HEK293T (cell line): ENCODE data around the gene CTSK.

Source experiments
- ARNT ChIP-seq: fragments of 450-650 bp; IDR thresholded peaks from 2 replicates; pipeline ENCODE4 v1.6.1; 2017; ENCODE audit warnings: mild to moderate bottlenecking
- BHLHE40 ChIP-seq: fragments of 450-650 bp; IDR thresholded peaks from 2 replicates; pipeline ENCODE4 v1.6.1; 2016; ENCODE audit warnings: mild to moderate bottlenecking, moderate library complexity, borderline replicate concordance
- FOXK2 ChIP-seq: fragments of 450-650 bp; IDR thresholded peaks from 2 replicates; pipeline ENCODE4 v1.6.1; 2016; ENCODE audit warnings: mild to moderate bottlenecking
- FOXM1 ChIP-seq: fragments of 450-650 bp; IDR thresholded peaks from 2 replicates; pipeline ENCODE4 v1.6.1; 2017; ENCODE audit warnings: mild to moderate bottlenecking, borderline replicate concordance
- LEF1 ChIP-seq: fragments of 450-650 bp; IDR thresholded peaks from 2 replicates; pipeline ENCODE4 v1.6.1; 2017; ENCODE audit warnings: mild to moderate bottlenecking, borderline replicate concordance
- NFRKB ChIP-seq: fragments of 450-650 bp; IDR thresholded peaks from 2 replicates; pipeline ENCODE4 v1.6.1; 2016; ENCODE audit warnings: mild to moderate bottlenecking, moderate library complexity
- SP1 ChIP-seq: fragments of 450-650 bp; IDR thresholded peaks from 2 replicates; pipeline ENCODE4 v1.6.1; 2017
- TARDBP ChIP-seq: fragments of 450-650 bp; IDR thresholded peaks from 2 replicates; pipeline ENCODE4 v1.6.1; 2016

GRCh38 chr1:150820730-150821512 is 12.9 kb upstream of the CTSK start:
- TF ChIP-seq BHLHE40 (no peak), TARDBP (no peak), FOXK2 (no peak), NFRKB (no peak), ARNT (no peak), FOXM1 (no peak), SP1 (no peak), LEF1 (no peak)
